ENCODE measurements around the gene DYNLT1. TPM values are rescaled to one million over a fixed set of nuclear protein-coding genes. Genes with fewer than 3 reads are reported as not detected.
"Not testable (repeated sequence)": the region's sequence is repeated elsewhere in the genome, so short reads cannot be mapped to it uniquely, and the experiment has no call there.

DYNLT1 gene
- total RNA-seq, 1 donor from 2014 or later, result 113 TPM

DNA sequence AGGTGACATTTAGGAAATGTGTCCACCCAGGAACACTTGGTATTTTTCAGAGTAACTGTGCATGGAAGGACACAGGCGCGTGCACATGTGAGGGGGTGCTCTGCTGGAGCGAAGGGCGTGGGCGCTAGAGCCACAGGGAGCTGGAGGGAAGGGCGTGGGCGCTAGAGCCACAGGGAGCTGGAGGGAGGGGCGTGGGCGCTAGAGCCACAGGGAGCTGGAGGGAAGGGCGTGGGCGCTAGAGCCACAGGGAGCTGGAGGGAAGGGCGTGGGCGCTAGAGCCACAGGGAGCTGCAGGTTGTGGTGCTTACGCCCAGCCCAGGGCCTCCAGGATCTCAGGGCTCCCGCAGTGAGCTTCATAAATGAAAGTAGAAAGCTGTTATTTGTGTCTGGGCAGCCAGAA lies 38.5 kb downstream of the DYNLT1 start:
- intact Hi-C loops (cut with micrococcal nuclease), result not testable (repeated sequence)

DNA sequence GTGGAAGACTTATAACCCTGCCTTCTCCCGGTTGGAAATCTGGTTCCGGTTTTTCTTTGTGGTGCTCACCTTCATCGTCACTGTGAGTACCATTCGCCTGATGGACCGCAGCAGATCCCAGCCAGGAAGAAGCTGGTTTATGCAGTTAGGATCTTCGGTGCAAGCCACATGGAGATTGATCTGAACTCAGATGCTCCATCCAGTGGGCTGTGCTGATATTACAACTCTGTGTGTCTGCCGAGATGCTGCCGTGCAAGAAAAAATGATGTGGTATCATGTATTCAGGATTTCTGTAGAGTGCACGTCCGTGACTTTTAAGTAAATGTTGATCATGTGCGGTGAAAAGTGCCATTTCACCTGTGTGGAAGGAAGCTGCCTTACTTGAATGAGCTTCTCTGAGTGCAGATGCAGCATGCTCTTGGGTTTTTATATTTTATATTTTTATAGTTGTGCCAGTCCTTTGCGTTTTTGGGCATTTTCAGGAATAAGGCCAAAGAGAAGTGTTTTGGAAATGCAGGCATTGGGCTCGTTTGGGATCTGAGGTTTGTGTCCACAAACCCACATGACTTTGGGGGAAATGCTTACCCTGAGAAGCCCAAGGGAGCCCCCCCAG lies 39.2 kb downstream of the DYNLT1 start:
- intact Hi-C loops (cut with micrococcal nuclease), result loop anchor here (1.0 kb wide), 3 partner anchors 86 to 391 kb away; no protein-coding TSS in a partner anchor

DNA sequence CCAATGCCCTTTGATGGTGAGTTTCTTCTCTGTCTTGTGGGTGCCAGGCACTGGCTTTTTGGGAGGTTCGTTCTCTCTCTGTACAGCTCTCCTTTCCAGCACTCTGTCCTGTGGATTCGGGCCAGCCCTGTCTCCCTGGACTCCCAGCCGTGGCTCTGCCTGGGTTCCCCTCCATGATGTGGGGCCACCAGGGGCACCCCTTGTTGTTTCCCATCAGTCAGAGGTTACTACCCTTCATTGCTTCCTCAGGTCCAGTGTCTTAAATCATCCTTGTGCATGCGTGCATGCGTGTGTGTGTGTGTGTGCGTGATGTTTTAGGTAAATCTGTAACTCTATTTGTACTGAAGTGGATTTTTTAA lies 40.5 kb downstream of the DYNLT1 start:
- intact Hi-C loops (cut with micrococcal nuclease), result no loop called here

DNA sequence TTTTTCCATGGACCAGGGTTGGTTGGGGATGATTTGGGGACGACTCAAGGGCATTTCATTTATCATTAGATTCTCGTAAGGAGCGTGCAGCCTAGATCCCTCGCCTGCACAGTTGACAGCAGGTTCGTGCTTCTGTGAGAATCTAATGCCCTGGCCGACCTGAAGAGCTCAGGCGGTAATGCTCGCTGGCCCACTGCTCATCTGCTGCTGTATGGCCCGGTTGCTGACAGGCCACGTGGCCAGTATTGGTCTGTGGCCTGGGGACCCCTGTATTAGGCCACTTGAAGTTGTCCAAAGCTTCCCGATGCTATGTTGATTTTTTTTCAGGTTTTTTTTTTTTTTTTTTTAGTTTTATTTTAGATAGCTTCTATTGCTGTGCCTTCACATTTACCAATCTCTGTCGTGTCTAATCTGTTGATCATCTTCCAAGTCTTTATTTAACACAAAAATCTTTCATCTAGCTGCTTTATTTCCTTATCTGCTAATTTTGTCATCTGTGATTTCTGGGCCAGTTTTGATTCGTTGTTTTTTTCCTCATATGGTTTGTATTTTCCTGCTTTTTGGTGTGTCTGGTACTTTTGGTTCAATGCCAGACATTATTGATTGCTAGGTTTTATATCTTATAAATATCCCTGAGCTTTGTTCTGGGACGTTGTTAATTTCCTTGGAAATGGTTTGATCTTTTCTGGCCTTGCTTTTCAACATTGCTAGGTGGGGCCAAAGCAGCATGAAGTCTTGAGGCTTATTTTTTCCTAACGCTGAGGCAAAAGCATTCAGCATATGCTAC lies 41.1 kb downstream of the DYNLT1 start:
- intact Hi-C loops (cut with micrococcal nuclease), result no loop called here

DNA sequence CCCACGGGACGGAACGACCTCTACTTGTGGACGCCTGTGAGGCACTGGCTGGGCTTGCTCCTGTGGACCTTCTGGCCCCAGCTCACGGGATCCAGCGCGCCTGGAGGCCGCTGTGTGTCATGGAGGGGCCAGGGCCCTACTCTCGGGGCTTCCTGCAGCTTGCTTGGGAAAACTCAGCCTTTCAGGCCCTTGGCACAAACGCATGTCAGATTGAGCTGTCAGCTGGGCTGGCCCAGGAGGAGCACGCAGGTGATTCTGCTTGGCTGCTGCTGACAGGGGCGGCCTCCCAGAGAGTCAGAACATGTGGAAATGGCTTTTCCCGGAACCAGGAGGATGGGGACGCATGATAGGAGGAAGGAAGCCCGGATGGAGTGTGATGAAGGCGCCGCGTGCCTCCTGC lies 44.9 kb downstream of the DYNLT1 start:
- intact Hi-C loops (cut with micrococcal nuclease), result loop anchor here (10.0 kb wide), 1 partner anchor 155 kb away; no protein-coding TSS in a partner anchor

DNA sequence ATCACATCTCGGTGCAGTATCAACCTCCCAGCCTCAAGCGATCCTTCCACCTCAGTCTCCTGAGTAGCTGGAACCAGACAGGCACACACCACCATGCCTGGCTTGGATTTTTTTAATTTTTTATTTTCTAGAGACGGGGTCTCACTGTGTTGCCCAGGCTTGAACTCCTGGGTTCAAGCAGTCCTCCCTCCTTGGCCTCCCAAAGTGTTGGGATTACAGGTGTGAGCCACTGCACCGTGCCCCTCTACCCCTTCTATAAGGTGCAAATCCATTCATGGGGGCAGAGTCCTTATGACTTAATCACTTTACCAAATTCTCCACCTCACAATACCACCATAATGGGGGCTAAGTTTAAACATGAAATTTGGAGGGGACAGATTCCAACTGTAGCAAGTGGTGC lies 47.0 kb downstream of the DYNLT1 start:
- intact Hi-C loops (cut with micrococcal nuclease), result loop anchor here (10.0 kb wide), 1 partner anchor 153 kb away; no protein-coding TSS in a partner anchor

DNA sequence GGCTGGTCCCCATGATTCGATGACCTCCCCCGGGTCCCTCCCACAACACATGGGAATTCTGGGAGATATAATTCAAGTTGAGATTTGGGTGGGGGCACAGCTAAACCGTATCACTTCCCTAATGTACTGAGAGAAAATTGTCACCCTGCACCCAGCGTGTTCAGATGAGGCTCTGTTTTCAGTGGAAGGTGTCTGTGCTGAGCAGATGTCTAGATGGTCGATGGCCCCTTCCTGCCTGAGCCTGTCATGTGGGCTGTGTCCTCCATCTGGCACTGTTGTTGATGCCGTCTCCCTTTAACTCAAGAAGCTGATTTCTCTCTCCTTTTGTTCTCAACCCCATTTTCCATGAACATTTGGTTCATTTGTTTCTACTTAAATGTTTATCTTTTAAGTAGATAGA lies 47.7 kb downstream of the DYNLT1 start:
- intact Hi-C loops (cut with micrococcal nuclease), result loop anchor here (10.0 kb wide), 1 partner anchor 152 kb away; no protein-coding TSS in a partner anchor

DNA sequence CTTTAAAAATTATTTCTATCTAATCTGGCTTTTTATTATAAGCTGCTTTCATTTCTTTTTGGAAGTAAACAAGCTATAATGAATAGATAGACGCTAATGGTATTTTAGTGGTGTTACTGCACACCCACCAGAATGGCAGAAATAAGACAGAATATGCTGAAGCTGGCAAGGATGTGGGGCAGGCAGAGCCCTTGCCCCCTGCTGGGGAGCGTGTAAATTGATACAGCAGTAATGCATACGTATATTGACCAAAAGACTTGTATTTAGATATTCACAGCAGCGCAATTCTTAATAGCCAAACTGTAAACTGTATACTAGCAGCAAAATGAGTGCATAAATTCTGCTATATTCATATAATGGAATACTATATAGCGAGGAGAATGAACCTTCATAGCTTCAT lies 49.3 kb downstream of the DYNLT1 start:
- intact Hi-C loops (cut with micrococcal nuclease), result loop anchor here (1.0 to 10.0 kb wide), 3 partner anchors 150 to 381 kb away; no protein-coding TSS in a partner anchor

DNA sequence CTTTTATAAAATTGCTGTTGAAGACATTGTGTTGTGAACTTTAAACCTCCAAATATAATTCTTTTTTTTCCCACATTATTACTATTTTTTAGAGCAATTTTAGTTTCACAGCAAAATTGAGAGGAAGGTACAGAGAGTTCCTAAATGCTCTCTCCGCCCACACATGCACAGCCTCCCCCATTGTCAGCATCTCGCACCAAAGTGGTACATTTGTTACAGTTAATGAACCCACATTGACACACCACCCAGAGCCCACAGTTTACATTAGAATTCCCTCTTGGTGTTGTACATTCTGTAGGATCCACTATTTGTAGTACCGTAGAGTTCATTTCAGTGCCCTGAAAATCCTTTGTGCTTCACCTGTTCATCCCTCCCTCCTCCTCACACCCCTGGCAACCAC lies 50.9 kb downstream of the DYNLT1 start:
- intact Hi-C loops (cut with micrococcal nuclease), result loop anchor here (10.0 kb wide), 1 partner anchor 149 kb away; no protein-coding TSS in a partner anchor

DNA sequence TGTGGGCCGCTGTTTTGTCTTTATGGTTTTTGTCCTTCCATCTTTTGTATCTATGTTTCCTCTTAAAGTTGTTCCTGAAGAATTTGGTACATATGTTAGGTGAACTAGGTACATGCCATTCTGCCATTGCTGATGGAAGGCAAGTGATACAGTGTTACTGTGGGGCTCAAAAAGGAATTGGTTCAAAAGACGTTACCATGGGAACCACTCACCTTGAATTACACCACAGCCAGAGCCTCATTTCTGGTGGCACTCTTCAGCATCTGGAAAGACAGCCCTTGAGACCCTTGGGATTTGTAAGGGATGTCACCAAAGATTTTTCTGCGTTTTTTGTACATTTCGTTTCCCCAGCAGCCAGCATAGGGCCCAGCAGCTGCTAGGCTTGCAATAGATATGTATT lies 52.7 kb downstream of the DYNLT1 start:
- intact Hi-C loops (cut with micrococcal nuclease), result loop anchor here (10.0 kb wide), 1 partner anchor 147 kb away; no protein-coding TSS in a partner anchor

DNA sequence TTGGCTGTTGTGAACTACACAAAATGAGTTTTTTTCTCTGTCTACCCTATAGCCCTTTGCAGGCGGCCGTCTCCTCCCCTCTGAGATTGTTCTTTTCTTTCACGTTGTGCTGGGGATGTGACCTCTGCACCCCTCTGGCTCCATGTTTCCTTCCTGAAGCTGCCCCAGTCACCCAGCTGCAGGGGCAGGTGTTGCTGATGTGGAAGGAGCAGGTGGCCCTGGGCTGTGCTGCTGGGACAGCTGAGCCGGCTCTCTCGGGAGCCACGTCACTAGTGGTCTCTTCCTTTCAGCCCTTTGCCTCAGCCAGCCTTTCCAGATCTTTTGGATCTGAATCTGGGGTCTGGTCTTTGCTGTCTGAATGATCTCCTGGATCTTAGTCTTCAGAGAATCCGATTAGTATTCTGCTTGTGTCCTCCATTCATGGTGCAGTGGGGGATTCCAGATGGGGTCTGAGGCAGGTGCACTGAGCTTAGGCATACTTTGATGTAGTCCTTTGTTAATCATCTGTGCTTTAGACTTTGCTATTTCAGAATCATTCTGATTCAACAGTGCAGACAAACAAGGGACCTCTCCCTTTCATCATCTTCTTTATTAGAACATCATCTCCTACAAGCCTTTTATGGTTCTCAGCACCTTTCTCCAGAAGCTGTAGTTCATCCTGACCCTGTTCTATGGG lies 53.3 kb downstream of the DYNLT1 start:
- intact Hi-C loops (cut with micrococcal nuclease), result loop anchor here (10.0 kb wide), 1 partner anchor 146 kb away; no protein-coding TSS in a partner anchor

DNA sequence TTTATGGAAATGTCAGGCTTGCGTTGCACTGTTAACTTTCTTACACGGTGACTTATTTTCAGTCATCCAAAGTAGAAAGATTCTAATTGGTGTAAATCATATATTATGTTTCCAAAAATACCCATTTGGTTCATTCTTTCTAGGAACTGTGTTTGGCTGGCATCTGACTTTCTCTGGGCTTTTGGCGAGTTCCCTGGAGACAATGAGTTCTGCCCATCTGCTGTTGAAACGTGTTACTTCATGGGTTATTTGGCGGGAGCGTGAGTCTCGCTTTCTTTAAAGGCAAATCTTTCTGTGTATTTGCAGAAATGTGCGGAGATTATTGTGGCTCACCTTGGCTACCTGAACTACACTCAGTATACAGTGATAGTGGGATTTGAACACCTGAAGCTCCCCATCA lies 55.2 kb downstream of the DYNLT1 start:
- intact Hi-C loops (cut with micrococcal nuclease), result no loop called here

DNA sequence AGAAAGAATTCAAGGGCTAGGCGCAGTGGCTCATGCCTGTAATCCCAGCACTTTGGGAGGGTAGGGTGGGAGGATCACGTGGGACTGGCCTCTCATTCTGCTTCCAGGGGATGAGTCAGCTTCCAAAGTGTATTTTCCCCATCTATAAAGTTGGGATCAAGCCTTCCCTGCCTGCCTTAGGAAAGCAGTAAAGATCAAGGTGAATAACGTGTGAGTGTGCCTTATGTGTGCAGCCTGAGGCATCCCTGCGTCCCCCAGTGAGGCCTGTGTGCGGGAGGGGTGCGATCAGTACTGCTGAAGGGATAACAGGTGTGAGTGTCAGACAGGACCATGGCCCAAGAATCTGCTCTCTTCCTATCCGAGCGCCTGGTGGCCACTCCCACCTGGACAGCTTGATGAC lies 57.9 kb downstream of the DYNLT1 start:
- intact Hi-C loops (cut with micrococcal nuclease), result no loop called here

Other genes starting within 250 kb of the DYNLT1 start
- 16.3 and 18.2 TPM in 2 replicates for gene TMEM181, start 84.7 kb downstream of the DYNLT1 start, total RNA-seq
- 61.0 and 64.0 TPM in 2 replicates for gene SYTL3, start 5.3 kb upstream of the DYNLT1 start, total RNA-seq
- gene EZR, start 174.6 kb upstream of the DYNLT1 start, total RNA-seq, result 236 and 238 TPM in 2 replicates